GM19193 (cell line): ENCODE results near the gene SH3PXD2B.

Experiments
- POLR2A ChIP-seq: IDR thresholded peaks from 4 replicates; pipeline ENCODE4 v1.6.1; 2011; ENCODE audit not compliant: insufficient read depth, insufficient read length; ENCODE audit errors: extremely low read depth

The SH3PXD2B gene

DNA sequence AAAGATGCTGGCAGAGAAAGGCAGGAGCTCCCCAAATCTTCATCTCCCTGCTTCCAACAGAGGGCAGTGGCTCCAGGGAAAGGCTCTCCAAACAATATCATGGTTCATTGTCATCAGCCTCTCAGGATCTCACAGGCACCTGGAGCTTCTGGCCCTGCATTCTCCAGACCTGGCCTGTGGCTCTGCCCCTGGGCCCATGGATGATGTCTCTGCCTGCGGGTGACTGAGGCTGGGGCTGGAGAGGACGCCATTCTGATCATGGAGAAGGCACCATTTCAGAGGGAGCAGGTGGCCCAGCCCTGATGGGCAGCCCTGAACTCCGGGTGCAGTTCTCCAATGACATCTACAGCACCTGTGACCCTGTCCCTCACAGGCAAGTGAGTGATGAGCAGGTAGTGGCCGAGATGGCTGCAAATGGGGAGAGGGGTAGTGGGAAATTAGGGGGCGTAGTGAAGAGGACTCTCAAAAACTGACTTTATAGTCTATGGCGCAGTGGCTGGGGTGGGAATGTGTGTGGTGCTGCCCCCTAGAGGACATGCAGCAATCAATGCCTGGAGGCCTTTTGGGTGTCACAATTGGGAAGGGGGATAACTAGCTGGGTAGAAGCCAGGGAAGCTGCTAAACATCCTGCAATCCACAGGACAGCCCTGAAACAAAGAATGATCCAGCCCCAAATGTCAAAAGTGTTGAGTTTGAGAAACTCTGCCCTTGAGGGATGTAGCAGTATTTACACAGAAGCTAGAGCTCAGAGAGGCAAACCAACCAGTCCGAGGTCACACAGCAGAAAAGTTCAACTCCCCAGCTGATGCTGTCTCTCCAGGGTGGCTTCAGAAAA lies 3.2 kb downstream of the SH3PXD2B start:
- no peak for TF ChIP-seq POLR2A

DNA sequence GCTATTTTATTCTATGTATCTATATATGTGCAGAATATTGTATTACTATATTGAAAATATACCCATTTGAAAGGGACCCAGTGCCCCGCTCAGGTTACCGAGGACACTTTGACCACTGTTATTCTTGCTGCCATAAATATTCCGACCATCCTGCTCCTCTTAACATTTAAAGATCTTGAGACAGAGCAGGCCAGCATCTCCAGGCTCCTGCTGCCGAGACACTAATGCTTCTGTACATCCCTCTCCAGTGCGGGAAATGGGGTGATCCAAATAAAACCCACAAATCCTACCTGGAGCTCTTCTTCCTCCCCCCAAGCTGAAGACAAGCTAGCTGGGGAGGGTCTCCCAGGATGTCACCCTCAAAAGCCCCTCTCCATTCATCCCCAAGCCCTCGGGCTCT lies 3.9 kb downstream of the SH3PXD2B start:
- TF ChIP-seq POLR2A: no peak

DNA sequence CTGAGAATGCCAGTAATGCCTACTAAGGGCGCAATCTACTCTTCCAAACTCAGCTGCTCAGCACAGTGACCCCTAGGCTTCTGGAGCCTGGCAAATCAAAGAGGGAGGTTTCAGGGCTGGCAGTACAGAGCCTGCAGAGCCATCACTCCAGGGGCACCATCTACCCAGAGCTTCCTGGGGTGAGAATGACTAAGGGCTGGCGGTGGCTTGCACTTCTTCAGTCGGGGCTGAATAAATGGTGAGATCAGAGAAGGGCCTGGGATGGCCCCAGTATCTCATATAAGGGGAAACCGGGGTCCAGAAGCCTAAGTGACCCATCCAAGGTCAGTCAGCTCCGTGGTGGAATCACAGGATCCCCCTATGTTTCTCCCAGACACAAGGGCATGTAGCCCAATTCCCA lies 5.3 kb downstream of the SH3PXD2B start:
- TF ChIP-seq POLR2A: no peak

- no peak for TF ChIP-seq POLR2A
Observed at GRCh38 chr5:172447646-172448365, 6.5 kb downstream of the SH3PXD2B start.

GRCh38 chr5:172446336-172447051 lies 7.8 kb downstream of the SH3PXD2B start:
- no peak for TF ChIP-seq POLR2A

DNA sequence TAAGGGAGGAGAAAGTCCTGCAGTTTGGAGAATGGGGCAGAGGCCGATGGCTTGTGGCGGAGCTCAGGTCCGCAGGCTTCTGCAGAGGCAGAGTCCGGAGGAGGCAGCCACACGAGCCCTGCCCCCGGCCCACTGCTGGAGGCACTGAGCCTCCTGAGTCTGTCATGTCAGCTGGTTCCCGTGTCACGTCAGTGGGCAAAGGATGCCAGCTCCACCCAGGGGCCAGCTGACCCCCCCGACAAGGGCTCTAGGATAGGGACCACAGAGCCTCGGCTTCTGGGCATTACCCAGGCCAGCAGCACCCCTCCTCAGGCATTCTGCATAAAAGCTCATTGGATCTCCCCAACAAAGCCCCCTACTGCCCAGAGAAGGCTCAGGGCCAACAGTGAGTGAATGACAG lies 8.5 kb downstream of the SH3PXD2B start:
- no peak for TF ChIP-seq POLR2A

- TF ChIP-seq POLR2A: no peak
Observed at GRCh38 chr5:172444626-172445365, 9.5 kb downstream of the SH3PXD2B start.

GRCh38 chr5:172444110-172444510 lies 10.2 kb downstream of the SH3PXD2B start:
- TF ChIP-seq POLR2A: no peak

DNA sequence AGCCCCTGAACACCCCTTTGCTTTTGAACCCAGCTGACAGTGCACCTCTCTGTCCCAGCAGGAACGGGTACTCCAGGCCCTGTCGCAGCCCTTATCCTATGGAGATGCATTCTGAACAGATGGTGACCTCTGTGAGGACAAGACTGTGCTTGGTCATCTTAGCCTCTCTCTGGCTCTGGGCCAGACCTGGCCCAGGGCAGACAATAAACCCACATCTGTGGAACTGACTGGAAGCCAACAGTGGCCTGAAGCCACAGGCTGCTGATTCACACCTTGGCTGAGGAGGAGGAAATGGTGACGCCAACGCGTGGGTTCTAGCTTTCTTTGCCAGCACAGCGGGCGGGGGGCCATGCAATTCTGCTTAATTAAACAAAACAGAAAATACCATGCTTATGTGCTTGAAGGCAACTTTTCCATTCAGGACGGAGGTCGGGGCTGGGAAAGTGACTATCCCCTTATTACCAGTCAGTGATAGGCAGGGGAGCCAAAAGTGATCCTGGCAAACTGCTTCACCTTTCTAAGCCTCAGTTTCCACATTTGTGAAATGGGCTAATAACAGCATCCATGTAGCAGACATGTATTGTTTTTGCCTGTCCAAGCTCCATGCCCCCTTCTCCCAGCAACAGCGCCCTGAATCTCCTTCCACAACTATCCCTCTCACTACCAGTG lies 10.8 kb downstream of the SH3PXD2B start:
- no peak for TF ChIP-seq POLR2A

GRCh38 chr5:172442592-172442991 lies 11.7 kb downstream of the SH3PXD2B start:
- no peak for TF ChIP-seq POLR2A

DNA sequence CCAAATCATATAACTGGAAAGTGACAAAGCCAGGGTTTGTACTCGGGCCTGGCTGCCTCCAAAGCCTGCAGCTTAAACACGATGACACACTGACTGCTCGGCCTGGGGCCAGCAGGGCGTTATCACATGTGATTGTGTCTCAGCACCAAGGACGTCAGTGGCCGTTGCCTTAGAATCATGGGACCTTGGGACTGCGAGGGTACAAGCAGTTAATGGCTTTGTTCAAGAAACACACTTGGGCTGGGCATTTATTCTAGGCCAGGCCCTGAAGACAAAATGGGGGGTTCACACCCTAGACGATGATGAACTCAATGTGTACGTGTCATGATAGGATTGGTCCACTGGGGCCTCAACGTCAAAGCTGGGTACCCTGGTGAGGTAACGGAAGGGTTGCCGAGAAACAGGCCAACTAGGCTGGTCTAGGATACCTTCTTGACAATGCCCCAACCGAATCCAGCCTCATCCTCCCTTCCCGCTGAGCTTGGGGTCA lies 13.0 kb downstream of the SH3PXD2B start:
- TF ChIP-seq POLR2A: no peak

GRCh38 chr5:172440486-172440885 lies 13.8 kb downstream of the SH3PXD2B start:
- TF ChIP-seq POLR2A: no peak

DNA sequence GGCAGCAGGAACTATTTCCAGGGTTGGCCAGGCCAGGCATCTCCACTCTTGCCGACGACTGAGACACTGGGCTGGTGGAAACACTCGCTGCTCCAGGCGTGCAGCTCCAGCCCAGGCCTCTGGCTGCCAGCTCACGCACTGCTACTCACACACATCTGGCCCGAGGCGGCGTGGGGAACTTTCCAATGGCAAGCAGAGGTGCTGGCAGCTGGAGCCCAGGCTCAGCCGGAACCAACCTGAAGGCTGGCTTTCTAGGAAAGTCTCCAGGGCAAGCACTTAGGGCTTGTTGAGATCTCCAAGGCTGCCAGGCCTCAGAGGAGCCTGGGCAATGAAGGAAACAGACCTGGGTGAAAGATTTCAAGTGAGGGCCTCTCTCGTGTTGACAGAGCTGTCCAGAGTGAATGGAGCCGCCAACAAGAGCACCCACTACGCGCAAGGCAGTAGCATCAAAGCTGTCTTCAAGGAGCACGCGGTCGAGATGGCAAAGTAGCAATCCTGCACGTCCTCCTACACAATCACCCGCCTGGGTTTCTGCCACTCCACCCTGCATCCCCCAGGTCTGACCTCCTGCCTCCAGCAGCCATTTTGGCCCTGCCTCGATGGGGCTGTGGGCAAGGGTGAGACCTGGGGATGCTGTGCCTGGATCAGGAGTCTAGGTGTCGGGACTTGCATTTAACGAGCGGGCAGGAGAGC lies 14.4 kb downstream of the SH3PXD2B start:
- TF ChIP-seq POLR2A: no peak

GRCh38 chr5:172438319-172438668 lies 16.0 kb downstream of the SH3PXD2B start:
- TF ChIP-seq POLR2A: no peak
